ENCODE results near the gene TMEM161A.
A peak's percentile ranks its signal among the peaks of the same experiment; 100 is the strongest.
"Not testable (repeated sequence)": the region's sequence is repeated elsewhere in the genome, so short reads cannot be mapped to it uniquely, and the experiment has no call there.

Gene TMEM161A

GRCh38 chr19:19138109-19138981 lies at the start of gene TMEM161A:
TMEM161A (minus strand) TSS chr19:19138478; CDS start chr19:19138428, 50 bp downstream.
- peak; percentile 94 for DNase-seq

DNA sequence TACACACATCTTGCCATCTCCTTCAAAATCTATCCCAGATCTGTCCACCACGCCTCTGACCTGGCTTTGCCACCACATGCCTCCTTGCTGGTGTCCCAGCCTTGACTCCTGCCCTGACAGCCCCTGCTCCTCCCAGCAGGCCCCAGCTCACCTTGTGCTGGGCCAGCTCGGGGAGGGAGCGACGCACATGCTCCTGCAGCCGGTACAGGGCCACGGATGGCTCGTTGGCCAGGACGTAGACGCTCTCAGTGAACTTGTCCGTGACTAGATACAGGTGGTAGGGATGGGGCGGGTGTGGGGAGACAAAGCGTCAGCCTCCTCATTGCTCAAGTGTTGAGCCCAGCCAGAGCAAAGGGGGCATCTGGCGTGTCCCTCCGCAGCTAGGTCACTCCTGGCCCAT lies 48.5 kb upstream of the TMEM161A start:
- DNase-seq: no peak

DNA sequence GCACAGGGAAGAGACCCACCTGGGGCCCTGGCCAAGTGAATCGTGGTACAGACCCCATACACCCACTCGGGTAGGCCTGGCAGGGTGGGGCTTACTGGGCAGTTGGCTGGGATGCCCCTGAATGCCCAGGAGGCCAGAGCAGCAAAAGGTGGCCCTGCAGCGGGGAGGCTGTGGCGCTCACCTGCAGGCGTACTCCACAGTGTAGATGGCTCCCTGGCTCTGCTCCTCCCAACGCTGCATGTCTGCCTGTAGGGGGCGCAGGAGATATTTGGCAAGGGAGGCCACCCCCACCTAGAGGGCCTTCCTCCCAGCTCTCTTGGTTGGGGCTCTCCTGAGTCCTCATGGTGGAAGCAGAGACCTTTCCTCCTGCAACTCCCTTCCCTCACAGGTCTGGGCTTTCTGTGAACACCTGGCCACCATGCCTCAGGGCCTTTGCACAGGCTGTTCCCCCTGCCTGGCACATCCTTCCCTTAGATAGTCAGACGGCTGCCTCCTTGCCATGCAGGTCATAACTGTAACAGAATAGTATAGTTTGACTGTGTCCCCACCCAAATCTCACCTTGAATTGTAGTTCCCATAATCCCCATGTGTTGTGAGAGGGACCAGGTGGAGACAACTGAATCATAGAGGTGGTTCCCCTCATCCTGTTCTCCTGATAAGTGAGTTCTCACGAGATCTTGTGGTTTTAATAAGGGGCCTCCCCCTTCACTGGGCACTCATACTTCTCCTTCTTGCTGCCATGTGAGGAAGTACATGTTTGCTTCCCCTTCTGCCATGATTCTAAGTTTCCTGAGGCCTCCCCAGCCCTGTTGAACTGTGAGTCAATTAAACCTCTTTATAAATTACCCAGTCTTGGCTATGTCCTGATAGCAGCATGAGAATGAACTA lies 47.8 kb upstream of the TMEM161A start:
- peak; percentile 63 for DNase-seq

GRCh38 chr19:19181488-19181998 lies 43.3 kb upstream of the TMEM161A start:
- DNase-seq: no peak

- DNase-seq: no peak
Measured at GRCh38 chr19:19179548-19180441, 41.5 kb upstream of the TMEM161A start.

DNA sequence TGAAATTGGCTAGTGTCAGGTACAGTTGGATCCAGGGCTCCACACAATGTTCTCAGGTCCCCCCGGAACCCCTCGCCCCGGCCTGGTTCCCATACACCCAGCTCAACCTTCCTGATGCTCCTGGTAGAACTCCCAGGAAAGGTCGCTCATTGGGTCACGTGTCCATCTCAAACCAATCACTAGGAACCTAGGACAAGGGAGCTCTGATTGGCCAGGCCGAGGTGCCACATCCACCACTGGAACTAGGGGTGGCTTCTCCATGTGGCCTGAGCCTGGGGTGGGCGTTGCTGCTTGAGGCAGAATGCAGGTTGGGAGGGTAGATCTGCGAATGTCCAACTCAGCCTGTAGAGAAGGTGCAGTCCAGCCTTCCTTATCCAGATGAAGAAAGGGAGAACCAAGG lies 38.7 kb upstream of the TMEM161A start:
- no peak for DNase-seq

- not testable (repeated sequence) for DNase-seq
Measured at GRCh38 chr19:19173243-19173642, 35.0 kb upstream of the TMEM161A start.

GRCh38 chr19:19171821-19172532 lies 33.7 kb upstream of the TMEM161A start:
- no peak for DNase-seq

- DNase-seq: no peak
Measured at GRCh38 chr19:19170873-19171672, 32.8 kb upstream of the TMEM161A start.

DNA sequence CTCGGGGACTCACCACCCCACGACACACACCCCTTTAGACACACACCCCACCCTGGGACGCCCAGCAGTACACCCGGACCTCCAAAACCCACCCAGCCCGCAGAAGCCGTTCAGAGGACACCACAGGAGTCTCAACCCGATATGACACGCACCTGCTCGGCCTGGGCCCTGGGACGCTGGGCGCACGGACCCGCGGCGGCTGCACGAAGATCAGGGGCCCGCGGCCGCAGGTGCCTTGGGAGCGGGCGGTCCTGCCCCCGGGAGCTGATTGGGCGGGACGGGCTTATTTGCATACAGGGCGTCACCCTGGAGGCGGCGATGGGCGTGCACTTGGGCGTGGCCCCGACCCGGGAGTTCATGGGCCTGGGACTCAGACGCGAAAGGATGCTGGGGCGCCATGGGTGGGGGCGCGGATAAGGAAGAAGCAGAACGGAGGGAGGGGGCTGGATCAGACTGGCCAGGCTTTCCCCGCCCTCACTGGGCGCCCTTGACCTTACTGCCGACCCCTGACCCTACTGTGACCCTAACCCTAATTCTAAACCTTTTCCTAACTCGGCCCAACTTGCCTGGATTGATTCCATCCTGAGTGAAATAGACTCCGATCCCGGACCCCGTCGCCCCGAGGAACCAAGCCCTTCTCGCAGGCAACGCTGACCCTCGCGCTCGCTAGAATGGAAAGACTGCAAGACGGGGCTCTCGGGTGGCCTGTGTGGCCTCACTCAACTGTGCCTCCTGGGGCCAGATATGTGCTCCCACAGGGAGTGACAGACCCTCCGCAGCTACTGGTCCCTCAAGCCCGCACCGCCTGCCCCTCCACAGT lies 32.0 kb upstream of the TMEM161A start, which contains the start of gene MEF2B:
Gene MEF2B, minus strand, starts transcription at position 211 of the 820 bp plus-strand sequence. CDS start 19,528 bp downstream, outside the sequence.
- no peak for DNase-seq

GRCh38 chr19:19169236-19170052 lies 31.2 kb upstream of the TMEM161A start:
- no peak for DNase-seq

- no peak for DNase-seq
Measured at GRCh38 chr19:19167612-19168011, 29.3 kb upstream of the TMEM161A start.

GRCh38 chr19:19165396-19165795 lies 27.1 kb upstream of the TMEM161A start:
- DNase-seq: no peak

- DNase-seq: no peak
Measured at GRCh38 chr19:19162495-19162894, 24.2 kb upstream of the TMEM161A start.

DNA sequence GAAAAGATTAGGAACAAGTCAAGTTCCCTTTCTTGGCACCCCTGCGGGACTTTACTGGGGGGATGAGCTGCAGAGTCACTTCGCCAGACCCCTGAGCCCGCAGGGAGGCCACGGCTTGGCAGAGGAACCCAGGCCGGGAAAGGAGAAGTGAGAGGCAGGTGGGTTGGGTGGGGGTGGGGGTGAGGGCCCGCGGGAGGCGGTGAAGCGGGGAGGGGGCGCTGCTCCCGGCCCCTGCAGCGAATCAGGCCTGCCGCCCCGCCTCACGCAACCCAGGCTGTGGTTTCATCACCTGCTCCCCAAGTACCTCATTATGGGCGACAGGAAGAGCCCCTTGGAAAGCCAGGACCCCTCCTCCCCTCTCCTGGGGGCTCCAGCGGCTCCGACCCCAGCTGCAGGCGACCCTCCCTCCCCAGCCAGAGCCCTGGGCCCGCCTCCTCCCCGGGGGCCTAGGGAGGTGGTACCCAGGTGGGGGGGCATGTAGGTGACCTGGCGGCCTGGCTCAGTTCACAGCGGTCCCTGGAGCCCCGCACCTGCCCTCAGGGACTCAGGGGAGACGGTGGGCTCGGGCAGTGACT lies 22.3 kb upstream of the TMEM161A start:
- no peak for DNase-seq

DNA sequence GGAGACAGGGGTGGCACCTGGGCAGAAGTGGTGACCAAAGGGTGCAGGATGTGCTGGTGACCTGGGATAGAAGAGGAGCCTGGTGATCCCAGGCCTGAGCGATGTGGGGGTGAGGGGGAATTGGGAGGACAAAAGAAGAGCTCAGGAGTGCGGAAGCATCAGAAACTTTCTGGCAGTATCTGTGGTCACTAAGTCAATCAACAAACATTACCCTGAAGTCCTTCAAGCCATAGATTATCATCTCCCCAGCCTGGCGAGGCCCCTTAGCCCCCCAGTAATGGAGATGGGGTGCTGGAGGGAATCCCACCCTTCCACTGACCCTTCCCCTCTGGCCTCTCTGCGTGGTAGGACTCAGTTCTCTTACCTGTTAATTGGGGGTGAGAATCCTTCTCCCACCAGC lies 21.3 kb upstream of the TMEM161A start:
- no peak for DNase-seq

GRCh38 chr19:19157808-19158207 lies 19.5 kb upstream of the TMEM161A start:
- no peak for DNase-seq

DNA sequence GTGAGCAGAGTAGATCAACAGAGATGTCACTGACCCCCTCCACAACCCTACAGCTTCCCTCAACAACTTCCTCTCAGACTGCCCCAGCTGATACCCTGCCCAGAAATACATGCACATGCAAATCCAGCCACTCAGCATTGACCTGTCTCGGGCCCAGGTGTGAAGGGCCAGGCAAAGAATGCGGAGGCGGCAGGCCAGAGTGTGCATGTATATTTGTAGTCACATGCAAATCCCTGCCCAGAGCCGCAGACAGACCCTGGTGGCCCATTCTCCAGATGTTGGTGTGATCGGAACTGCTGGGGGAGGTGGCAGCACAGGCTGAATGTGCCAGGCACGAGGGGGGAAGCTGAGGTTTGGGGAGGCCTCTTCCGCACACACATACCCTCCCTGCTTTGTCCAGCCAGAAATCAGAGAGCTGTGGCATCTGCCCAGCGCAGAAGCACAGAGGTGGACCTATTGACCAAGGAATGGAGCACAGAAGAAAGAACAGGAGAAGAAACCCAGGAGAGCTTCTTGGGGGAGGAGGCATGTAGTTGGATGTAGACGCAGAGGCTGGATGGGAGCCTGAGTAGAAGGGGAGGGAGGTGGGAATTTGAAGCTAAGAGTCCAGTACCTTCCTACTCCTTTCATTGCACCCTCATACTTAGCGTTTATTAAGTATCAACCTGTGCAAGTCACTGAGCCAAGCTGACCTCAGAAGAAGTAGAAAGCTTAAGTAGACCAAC lies 17.4 kb upstream of the TMEM161A start:
- no peak for DNase-seq
